IMR-90 (cell line): ENCODE measurements around the gene AGAP1. TPM values are rescaled to one million over a fixed set of nuclear protein-coding genes. Genes with fewer than 3 reads are reported as not detected.
A peak's percentile ranks its signal among the peaks of the same experiment; 100 is the strongest.

Experiments
- ATAC-seq: fragments of 200-7000 bp; cut with Tn5 transposase; 2 replicates; pipeline ENCODE4 v1.9.1; 2020; ENCODE audit warnings: low read depth, mild to moderate bottlenecking, moderate library complexity
- BruUV-seq: library from RNA; stranded (reverse); fragments of 400-500 nt; replicated peaks from 2 replicates; lab custom pipeline; 2021; lab: Mats Ljungman, UMichigan
- CTCF ChIA-PET: fragments of 300-600 bp; formaldehyde crosslinking; extraction: SDS; loops from one replicate; lab custom pipeline; 2021; ENCODE audit warnings: antibody characterized with exemption; lab: Yijun Ruan, JAX
- POLR2A ChIA-PET: fragments of 300-600 bp; sonication (Branson Sonifier 250); formaldehyde crosslinking; loops from one replicate; lab custom pipeline; 2022; ENCODE audit warnings: antibody characterized with exemption; ENCODE audit not compliant: unreplicated experiment; lab: Charles Lee
- DNase-seq: peaks from one replicate; pipeline ENCODE4 v3.0.0; 2013
- H2AFZ ChIP-seq: replicated peaks from 2 replicates; pipeline ENCODE3; 2013; ENCODE audit warnings: low read length, mild to moderate bottlenecking; ENCODE audit not compliant: poor library complexity
- H2AK5ac ChIP-seq: 2 replicates; pipeline ENCODE4 v1.6.1; 2013; ENCODE audit warnings: low read depth, low read length, inconsistent platforms
- H2AK9ac ChIP-seq: replicated peaks from 2 replicates; pipeline ENCODE3; 2013; ENCODE audit warnings: mild to moderate bottlenecking, low read depth, low read length, moderate library complexity; ENCODE audit not compliant: poor library complexity
- H2BK120ac ChIP-seq: 2 replicates; pipeline ENCODE4 v1.6.1; 2013; ENCODE audit warnings: low read depth, low read length, inconsistent platforms
- H2BK15ac ChIP-seq: 3 replicates; pipeline ENCODE4 v1.6.1; 2013; ENCODE audit warnings: low read depth, low read length, inconsistent platforms
- H2BK20ac ChIP-seq: 2 replicates; pipeline ENCODE4 v1.6.1; 2013; ENCODE audit warnings: low read depth, mild to moderate bottlenecking, inconsistent platforms, low read length, moderate library complexity
- H2BK5ac ChIP-seq: 2 replicates; pipeline ENCODE4 v1.6.1; 2013; ENCODE audit warnings: mild to moderate bottlenecking, low read depth, low read length, inconsistent platforms; ENCODE audit not compliant: poor library complexity, severe bottlenecking
- H3K14ac ChIP-seq: replicated peaks from 2 replicates; pipeline ENCODE4 v1.6.1; 2013; ENCODE audit warnings: low read depth, low read length, inconsistent platforms
- H3K18ac ChIP-seq: 2 replicates; pipeline ENCODE4 v1.6.1; 2013; ENCODE audit warnings: low read depth, low read length, control low read depth
- H3K23ac ChIP-seq: 2 replicates; pipeline ENCODE4 v1.6.1; 2013; ENCODE audit warnings: low read depth, low read length, inconsistent platforms
- H3K27ac ChIP-seq: 2 replicates; pipeline ENCODE4 v1.5.1; 2013; ENCODE audit warnings: mild to moderate bottlenecking, control low read depth, low read length; ENCODE audit not compliant: insufficient read depth
- H3K27me3 ChIP-seq: 2 replicates; pipeline ENCODE4 v1.6.1; 2013; ENCODE audit warnings: low read length; ENCODE audit not compliant: control insufficient read depth, insufficient read depth
- H3K36me3 ChIP-seq: 2 replicates; pipeline ENCODE4 v1.6.1; 2013; ENCODE audit warnings: low read length, mixed read lengths; ENCODE audit not compliant: control insufficient read depth, insufficient read depth
- H3K4ac ChIP-seq: 2 replicates; pipeline ENCODE4 v1.6.1; 2013; ENCODE audit warnings: low read depth, low read length, inconsistent platforms
- H3K4me1 ChIP-seq: 2 replicates; pipeline ENCODE4 v1.6.1; 2013; ENCODE audit warnings: low read length, mixed read lengths; ENCODE audit not compliant: control insufficient read depth, insufficient read depth
- H3K4me2 ChIP-seq: 2 replicates; pipeline ENCODE4 v1.6.1; 2013; ENCODE audit warnings: low read depth, mild to moderate bottlenecking, control low read depth, low read length, moderate library complexity
- H3K4me3 ChIP-seq: 2 replicates; pipeline ENCODE4 v1.5.1; 2013; ENCODE audit warnings: low read depth, mild to moderate bottlenecking, control low read depth, low read length, moderate library complexity; ENCODE audit not compliant: insufficient read depth
- H3K56ac ChIP-seq: 2 replicates; pipeline ENCODE4 v1.6.1; 2013; ENCODE audit warnings: low read length, inconsistent platforms; ENCODE audit not compliant: insufficient read depth; ENCODE audit errors: extremely low read depth
- H3K79me1 ChIP-seq, 2 experiments: 2 replicates each; pipeline ENCODE4 v1.6.1; 2013; ENCODE audit warnings: low read length in 2 of 2, inconsistent platforms in 1 of 2, low read depth in 1 of 2
- H3K9ac ChIP-seq: 2 replicates; pipeline ENCODE4 v1.6.1; 2013; ENCODE audit warnings: low read depth, low read length, control low read depth
- H3K9me1 ChIP-seq: 2 replicates; pipeline ENCODE4 v1.6.1; 2013; ENCODE audit warnings: low read length, inconsistent platforms; ENCODE audit not compliant: insufficient read depth
- H3K9me3 ChIP-seq: 2 replicates; pipeline ENCODE4 v1.6.1; 2013; ENCODE audit warnings: low read length; ENCODE audit not compliant: control insufficient read depth, insufficient read depth
- H4K20me1 ChIP-seq: 2 replicates; pipeline ENCODE4 v1.6.1; 2013; ENCODE audit warnings: low read length, inconsistent platforms; ENCODE audit not compliant: insufficient read depth
- H4K5ac ChIP-seq: 2 replicates; pipeline ENCODE4 v1.6.1; 2013; ENCODE audit warnings: mild to moderate bottlenecking, low read depth, low read length, control low read depth
- H4K8ac ChIP-seq, 2 experiments: 2 replicates each; pipeline ENCODE4 v1.6.1; 2013; ENCODE audit warnings: low read depth in 2 of 2, low read length in 2 of 2, control low read depth in 1 of 2, inconsistent platforms in 1 of 2
- H4K91ac ChIP-seq: 2 replicates; pipeline ENCODE4 v1.6.1; 2013; ENCODE audit warnings: low read depth, low read length, inconsistent platforms; ENCODE audit not compliant: insufficient read depth
- BHLHE40 ChIP-seq: fragments of 150-350 bp; IDR thresholded peaks from 2 replicates; pipeline ENCODE4 v1.6.1; 2016; ENCODE audit warnings: mild to moderate bottlenecking, low read depth, low read length
- CEBPB ChIP-seq: IDR thresholded peaks from 2 replicates; pipeline ENCODE4 v1.6.1; 2012; ENCODE audit warnings: low read depth, low read length, improper control_type of control experiment
- CHD1 ChIP-seq: IDR thresholded peaks from 2 replicates; pipeline ENCODE4 v1.6.1; 2012; ENCODE audit warnings: low read depth, low read length, improper control_type of control experiment
- ELK1 ChIP-seq: fragments of 150-350 bp; IDR thresholded peaks from 2 replicates; pipeline ENCODE4 v1.6.1; 2016; ENCODE audit warnings: low read depth, mild to moderate bottlenecking, low read length, moderate library complexity, borderline replicate concordance
- FOS ChIP-seq: fragments of 150-350 bp; IDR thresholded peaks from 2 replicates; pipeline ENCODE4 v1.6.1; 2016; ENCODE audit warnings: low read depth, low read length
- MAFK ChIP-seq: IDR thresholded peaks from 2 replicates; pipeline ENCODE4 v1.6.1; 2012; ENCODE audit warnings: low read depth, low read length, improper control_type of control experiment
- MAZ ChIP-seq: IDR thresholded peaks from 2 replicates; pipeline ENCODE4 v1.6.1; 2012; ENCODE audit warnings: low read depth, mild to moderate bottlenecking, low read length, improper control_type of control experiment, moderate library complexity, borderline replicate concordance
- MXI1 ChIP-seq: IDR thresholded peaks from 2 replicates; pipeline ENCODE4 v1.6.1; 2012; ENCODE audit warnings: low read depth, mild to moderate bottlenecking, low read length, moderate library complexity, borderline replicate concordance
- NFE2L2 ChIP-seq: fragments of 150-350 bp; IDR thresholded peaks from 2 replicates; pipeline ENCODE4 v1.6.1; 2016; ENCODE audit warnings: low read depth, mild to moderate bottlenecking, low read length
- POLR2A ChIP-seq: IDR thresholded peaks from 2 replicates; pipeline ENCODE4 v1.6.1; 2012; ENCODE audit warnings: mild to moderate bottlenecking, low read depth, low read length
- RAD21 ChIP-seq: IDR thresholded peaks from 2 replicates; pipeline ENCODE4 v1.6.1; 2012; ENCODE audit warnings: low read length, improper control_type of control experiment
- RCOR1 ChIP-seq: IDR thresholded peaks from 2 replicates; pipeline ENCODE4 v1.6.1; 2012; ENCODE audit warnings: mild to moderate bottlenecking, low read length, improper control_type of control experiment; ENCODE audit not compliant: insufficient replicate concordance
- SMC3 ChIP-seq: fragments of 150-350 bp; IDR thresholded peaks from 2 replicates; pipeline ENCODE4 v1.6.1; 2016; ENCODE audit warnings: low read depth, mild to moderate bottlenecking, antibody characterized with exemption, low read length, moderate library complexity
- WGBS, 2 experiments: methylation state at CpG; one replicate each; pipeline versions ENCODE4 v1.1.5 to v1.1.7; 2013; ENCODE audit warnings: missing lambda C conversion rate in 2 of 2; ENCODE audit not compliant: insufficient read length in 1 of 2; ENCODE audit errors: extremely low coverage in 2 of 2; 5-methylcytosine and 5-hydroxymethylcytosine counted together
- dilution Hi-C: fragments of 300-500 bp; cut with HindIII; formaldehyde crosslinking; loops from one replicate; pipeline ENCODE4 v1.14.3; 2018; ENCODE audit warnings: low sequenced_read_pairs; ENCODE audit not compliant: unreplicated experiment
- in situ Hi-C: fragments of 300-500 bp; cut with MboI; formaldehyde crosslinking; loops from 3 replicates; pipeline ENCODE4 v1.14.3; 2019; ENCODE audit warnings: low sequenced_read_pairs, inconsistent platforms, mixed read lengths
- intact Hi-C: fragments of 100-400 bp; cut with micrococcal nuclease; formaldehyde crosslinking; loops from 2 replicates; pipeline ENCODE4 v1.10.0; 2022
- polyA plus RNA-seq, 3 experiments: library from polyadenylated mRNA; depleted of rRNA; stranded (reverse); fragments of >200 nt; gene quantifications; 2 replicates each; pipeline ENCODE4 v1.2.3, GENCODE V29; 2012; ENCODE audit warnings: low replicate concordance in 1 of 3
- total RNA-seq: library from RNA; depleted of rRNA; stranded (reverse); fragments of >200 nt; gene quantifications from 2 replicates; pipeline ENCODE4 v1.2.3, GENCODE V29; 2012

The AGAP1 gene
- total and polyA plus RNA-seq, 2 of the 4 experiments (the other 2 are of a cell fraction) = 15.1 to 16.4 TPM

- TF ChIP-seq BHLHE40 = no peak
- no peak for TF ChIP-seq CEBPB
- no peak for TF ChIP-seq RCOR1
- TF ChIP-seq NFE2L2 = no peak
- no peak for TF ChIP-seq MAZ
- no peak for TF ChIP-seq MXI1
- no peak for TF ChIP-seq ELK1
- TF ChIP-seq FOS = no peak
- no peak for TF ChIP-seq RAD21
- no peak for TF ChIP-seq CHD1
- no peak for TF ChIP-seq SMC3
- TF ChIP-seq MAFK = no peak
- no peak for TF ChIP-seq POLR2A
- CTCF ChIA-PET = interaction anchor here (1.2 kb wide), 1 partner anchor 10 kb away, joined by 6 read pairs; no protein-coding TSS in a partner anchor
Observed at GRCh38 chr2:235492850-235493344, 946 bp upstream of the AGAP1 start.

More at GRCh38 chr2:235492850-235493344, 946 bp upstream of the AGAP1 start:
- Histone ChIP-seq H3K36me3 (no peaks in the 10 kb centered on the region), H3K14ac (peak overlapping the region; percentile 50), H2BK20ac (no peak overlapping the region), H2BK15ac (no peak overlapping the region), H3K4me3 (peak overlapping the region; percentile 99; the same call in 1 of the 2 replicates), H3K4me1 (peaks cover 11% of the 10 kb centered on the region), H2AK9ac (peak overlapping the region; percentile 48), H4K20me1 (peaks cover 24% of the 10 kb centered on the region), H2AFZ (peak overlapping the region; percentile 94), H3K27me3 (0 out of 2 replicates have a peak, but pooled peaks cover 2% of the 10 kb centered on the region), H4K5ac (peak overlapping the region; percentile 95; the same call in 1 of the 2 replicates), H4K91ac (no peak overlapping the region), H3K9ac (peak overlapping the region; percentile 67), H3K4me2 (peak overlapping the region; percentile 98), H2BK5ac (no peak overlapping the region), H2BK120ac (0 out of 2 replicates have a peak overlapping the region, but pooled peaks have one; percentile 50), H3K27ac (no peak overlapping the region), H3K4ac (peak overlapping the region; percentile 81), H3K9me3 (no peaks in the 10 kb centered on the region), H3K9me1 (peaks cover 5% of the 10 kb centered on the region; the same call in 1 of the 2 replicates), H3K56ac (no peak overlapping the region), H3K23ac (peak overlapping the region; percentile 70), H4K8ac (peak overlapping the region; percentile 68 to 93; a peak in 3 of 4 replicates), H3K79me1 (peaks cover 15 to 28% of the 10 kb centered on the region in 2 experiments), H2AK5ac (no peak overlapping the region; the same call in 1 of the 2 replicates), H3K18ac (no peak overlapping the region)
- ATAC-seq = no peak
- intact Hi-C loops (loop anchor here (5.0 kb wide), 1 partner anchor 941 kb away; no protein-coding TSS in a partner anchor), dilution Hi-C loops (no loop called here), in situ Hi-C loops (no loop called here)
- POLR2A ChIA-PET = no interaction called here
- 33% methylated on average over 12 of the region's 27 CpGs; no CpG with 5 or more reads in 1 of the 2 experiments for WGBS, 2 experiments
- no TSS peak for BruUV-seq
- no peak for DNase-seq
